Measurements from ENCODE around the gene GTSF1L. TPM values are rescaled to one million over a fixed set of nuclear protein-coding genes. Genes with fewer than 3 reads are reported as not detected.

The GTSF1L gene
- total RNA-seq, 1 experiment from 2014 or later, result not detected

DNA sequence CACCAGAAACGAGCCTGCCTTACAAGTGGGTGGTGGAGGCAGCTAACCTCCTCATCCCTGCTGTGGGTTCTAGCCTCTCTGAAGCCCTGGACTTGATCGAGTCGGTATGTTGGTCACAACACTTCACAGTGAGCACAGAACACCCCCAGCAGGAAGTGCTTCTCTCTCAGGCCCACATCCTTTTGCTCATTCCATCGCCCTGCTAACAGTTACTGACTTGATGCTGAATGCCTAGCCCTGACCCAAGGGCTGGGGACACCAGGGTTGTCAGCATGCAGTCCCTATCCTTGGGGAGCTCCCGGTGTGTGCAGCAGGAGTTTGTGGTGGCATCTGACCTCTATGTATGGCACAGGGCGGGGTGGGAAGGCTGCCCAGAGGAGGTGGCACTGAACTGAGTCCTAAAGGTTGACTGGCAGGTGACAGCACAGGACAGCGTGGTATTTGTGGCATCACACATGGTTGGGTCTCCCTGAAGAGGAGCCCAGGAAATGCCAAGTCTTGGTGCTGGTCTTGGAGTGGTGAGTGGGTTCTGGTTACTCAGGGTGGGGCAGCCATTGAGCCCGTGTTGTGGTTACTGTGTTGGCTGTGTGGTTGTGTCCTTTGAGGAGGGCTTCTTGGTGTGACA, 26.7 kb downstream of the GTSF1L start (continued):
- TF ChIP-seq, protein P1, sequence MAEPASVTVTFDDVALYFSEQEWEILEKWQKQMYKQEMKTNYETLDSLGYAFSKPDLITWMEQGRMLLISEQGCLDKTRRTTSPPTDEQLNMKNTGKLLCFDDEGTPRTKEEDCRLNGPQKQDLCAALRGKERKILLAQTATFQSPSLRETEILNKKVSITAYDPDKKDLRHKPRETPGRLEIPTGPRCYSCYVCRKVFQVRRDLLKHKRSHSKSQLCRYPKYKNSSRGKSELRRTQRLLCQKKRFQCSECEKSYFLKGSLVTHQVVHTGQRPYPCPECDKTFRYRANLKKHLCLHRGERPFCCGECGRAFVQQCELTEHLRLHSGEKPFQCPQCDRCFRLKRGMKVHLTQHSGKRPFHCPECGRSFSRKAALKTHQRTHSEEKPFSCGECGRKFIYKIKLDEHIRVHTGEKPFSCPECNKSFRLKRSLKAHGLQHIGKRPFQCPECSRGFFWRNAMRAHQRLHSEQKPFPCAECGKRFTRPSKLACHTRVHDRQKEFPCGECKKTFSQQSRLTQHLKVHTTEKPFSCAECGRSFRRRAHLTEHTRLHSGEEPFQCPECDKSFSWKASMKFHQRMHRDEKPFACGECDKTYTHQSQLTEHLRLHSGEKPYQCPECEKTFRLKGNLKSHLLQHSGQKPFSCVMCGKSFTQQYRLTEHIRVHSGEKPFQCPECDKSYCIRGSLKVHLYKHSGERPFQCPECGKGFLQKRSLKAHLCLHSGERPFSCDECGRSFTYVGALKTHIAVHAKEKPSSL (CRISPR knock-in tag; conservative IDR thresholded peaks at IDR 0.05), result no peak

DNA sequence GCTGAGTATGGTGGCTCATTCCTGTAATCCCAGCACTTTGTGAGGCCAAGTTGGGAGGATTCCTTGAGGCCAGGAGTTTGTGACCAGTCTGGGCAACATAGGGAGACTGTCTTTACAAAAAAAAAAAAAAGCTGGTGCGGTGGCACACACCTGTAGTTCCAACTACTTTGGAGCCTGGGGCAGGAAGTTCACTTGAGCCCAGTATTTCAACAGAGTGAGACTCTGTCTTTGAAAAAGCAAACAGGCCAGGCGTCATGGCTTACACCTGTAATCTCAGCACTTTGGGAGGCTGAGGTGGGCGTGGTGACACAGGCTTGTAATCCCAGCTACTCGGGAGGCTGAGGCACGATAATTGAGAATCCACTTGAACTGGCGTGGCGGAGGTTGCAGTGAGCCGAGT, 31.2 kb downstream of the GTSF1L start:
- POLR2A ChIA-PET, result no interaction called here
- no peaks in the 10 kb centered on the region for H3K27me3 Mint-ChIP-seq (ENCODE audit: low read depth)
- H3K4me3 Mint-ChIP-seq, result no peak overlapping the region

DNA sequence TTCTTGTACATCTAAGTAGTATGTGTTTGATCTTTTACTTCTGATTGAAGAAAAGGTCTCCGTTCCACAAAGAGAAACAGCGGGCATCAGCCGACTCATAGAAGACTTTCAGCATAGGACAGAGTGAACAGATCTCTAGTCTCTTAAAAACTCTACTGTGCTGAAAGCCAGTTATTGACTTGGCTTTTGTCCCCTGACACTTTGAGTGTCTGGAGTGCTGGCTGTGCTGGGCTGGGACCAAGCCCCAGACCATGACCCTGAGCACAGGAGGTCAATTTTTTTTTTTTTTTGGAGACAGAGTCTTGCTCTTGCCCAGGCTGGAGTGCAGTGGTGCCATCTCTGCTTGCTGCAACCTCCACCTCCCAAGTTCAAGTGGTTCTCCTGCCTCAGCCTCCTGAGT, 32.0 kb downstream of the GTSF1L start:
- POLR2A ChIA-PET, result no interaction called here
- H3K9me3 Mint-ChIP-seq, result no peaks in the 10 kb centered on the region
- peaks cover 36% of the 10 kb centered on the region for H3K36me3 Mint-ChIP-seq
- H3K4me3 Mint-ChIP-seq, result no peak overlapping the region
- no peaks in the 10 kb centered on the region for H3K27me3 Mint-ChIP-seq (ENCODE audit: low read depth)
- H3K4me1 Mint-ChIP-seq, result no peaks in the 10 kb centered on the region
- DNase-seq (ENCODE audit: low spot score) (no peak), ATAC-seq (no peak)
- H3K27ac Mint-ChIP-seq, result no peak overlapping the region
- CTCF ChIA-PET, result no interaction called here
- TF ChIP-seq ZNF423 (CRISPR knock-in tag; IDR thresholded peaks at IDR 0.05) (no peak), ZNF317 (CRISPR knock-in tag; IDR thresholded peaks at IDR 0.05; ENCODE audit: borderline replicate concordance, low read depth) (no peak), CREB1 (CRISPR knock-in tag; IDR thresholded peaks at IDR 0.05) (no peak), FOXJ3 (CRISPR knock-in tag; IDR thresholded peaks at IDR 0.05; ENCODE audit: borderline replicate concordance) (no peak), ZNF219 (CRISPR knock-in tag; IDR thresholded peaks at IDR 0.05; ENCODE audit: borderline replicate concordance) (no peak), GTF2I (CRISPR knock-in tag; conservative IDR thresholded peaks at IDR 0.05) (no peak)
- TF ChIP-seq, protein P2, sequence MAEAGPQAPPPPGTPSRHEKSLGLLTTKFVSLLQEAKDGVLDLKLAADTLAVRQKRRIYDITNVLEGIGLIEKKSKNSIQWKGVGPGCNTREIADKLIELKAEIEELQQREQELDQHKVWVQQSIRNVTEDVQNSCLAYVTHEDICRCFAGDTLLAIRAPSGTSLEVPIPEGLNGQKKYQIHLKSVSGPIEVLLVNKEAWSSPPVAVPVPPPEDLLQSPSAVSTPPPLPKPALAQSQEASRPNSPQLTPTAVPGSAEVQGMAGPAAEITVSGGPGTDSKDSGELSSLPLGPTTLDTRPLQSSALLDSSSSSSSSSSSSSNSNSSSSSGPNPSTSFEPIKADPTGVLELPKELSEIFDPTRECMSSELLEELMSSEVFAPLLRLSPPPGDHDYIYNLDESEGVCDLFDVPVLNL (CRISPR knock-in tag; IDR thresholded peaks at IDR 0.05; ENCODE audit: borderline replicate concordance, low read depth), result no peak
- TF ChIP-seq, protein P3, sequence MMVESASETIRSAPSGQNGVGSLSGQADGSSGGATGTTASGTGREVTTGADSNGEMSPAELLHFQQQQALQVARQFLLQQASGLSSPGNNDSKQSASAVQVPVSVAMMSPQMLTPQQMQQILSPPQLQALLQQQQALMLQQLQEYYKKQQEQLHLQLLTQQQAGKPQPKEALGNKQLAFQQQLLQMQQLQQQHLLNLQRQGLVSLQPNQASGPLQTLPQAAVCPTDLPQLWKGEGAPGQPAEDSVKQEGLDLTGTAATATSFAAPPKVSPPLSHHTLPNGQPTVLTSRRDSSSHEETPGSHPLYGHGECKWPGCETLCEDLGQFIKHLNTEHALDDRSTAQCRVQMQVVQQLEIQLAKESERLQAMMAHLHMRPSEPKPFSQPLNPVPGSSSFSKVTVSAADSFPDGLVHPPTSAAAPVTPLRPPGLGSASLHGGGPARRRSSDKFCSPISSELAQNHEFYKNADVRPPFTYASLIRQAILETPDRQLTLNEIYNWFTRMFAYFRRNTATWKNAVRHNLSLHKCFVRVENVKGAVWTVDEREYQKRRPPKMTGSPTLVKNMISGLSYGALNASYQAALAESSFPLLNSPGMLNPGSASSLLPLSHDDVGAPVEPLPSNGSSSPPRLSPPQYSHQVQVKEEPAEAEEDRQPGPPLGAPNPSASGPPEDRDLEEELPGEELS (CRISPR knock-in tag; IDR thresholded peaks at IDR 0.05), result no peak
- TF ChIP-seq, protein P4, sequence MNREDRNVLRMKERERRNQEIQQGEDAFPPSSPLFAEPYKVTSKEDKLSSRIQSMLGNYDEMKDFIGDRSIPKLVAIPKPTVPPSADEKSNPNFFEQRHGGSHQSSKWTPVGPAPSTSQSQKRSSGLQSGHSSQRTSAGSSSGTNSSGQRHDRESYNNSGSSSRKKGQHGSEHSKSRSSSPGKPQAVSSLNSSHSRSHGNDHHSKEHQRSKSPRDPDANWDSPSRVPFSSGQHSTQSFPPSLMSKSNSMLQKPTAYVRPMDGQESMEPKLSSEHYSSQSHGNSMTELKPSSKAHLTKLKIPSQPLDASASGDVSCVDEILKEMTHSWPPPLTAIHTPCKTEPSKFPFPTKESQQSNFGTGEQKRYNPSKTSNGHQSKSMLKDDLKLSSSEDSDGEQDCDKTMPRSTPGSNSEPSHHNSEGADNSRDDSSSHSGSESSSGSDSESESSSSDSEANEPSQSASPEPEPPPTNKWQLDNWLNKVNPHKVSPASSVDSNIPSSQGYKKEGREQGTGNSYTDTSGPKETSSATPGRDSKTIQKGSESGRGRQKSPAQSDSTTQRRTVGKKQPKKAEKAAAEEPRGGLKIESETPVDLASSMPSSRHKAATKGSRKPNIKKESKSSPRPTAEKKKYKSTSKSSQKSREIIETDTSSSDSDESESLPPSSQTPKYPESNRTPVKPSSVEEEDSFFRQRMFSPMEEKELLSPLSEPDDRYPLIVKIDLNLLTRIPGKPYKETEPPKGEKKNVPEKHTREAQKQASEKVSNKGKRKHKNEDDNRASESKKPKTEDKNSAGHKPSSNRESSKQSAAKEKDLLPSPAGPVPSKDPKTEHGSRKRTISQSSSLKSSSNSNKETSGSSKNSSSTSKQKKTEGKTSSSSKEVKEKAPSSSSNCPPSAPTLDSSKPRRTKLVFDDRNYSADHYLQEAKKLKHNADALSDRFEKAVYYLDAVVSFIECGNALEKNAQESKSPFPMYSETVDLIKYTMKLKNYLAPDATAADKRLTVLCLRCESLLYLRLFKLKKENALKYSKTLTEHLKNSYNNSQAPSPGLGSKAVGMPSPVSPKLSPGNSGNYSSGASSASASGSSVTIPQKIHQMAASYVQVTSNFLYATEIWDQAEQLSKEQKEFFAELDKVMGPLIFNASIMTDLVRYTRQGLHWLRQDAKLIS (CRISPR knock-in tag; IDR thresholded peaks at IDR 0.05; ENCODE audit: borderline replicate concordance), result no peak
- TF ChIP-seq, protein P5, sequence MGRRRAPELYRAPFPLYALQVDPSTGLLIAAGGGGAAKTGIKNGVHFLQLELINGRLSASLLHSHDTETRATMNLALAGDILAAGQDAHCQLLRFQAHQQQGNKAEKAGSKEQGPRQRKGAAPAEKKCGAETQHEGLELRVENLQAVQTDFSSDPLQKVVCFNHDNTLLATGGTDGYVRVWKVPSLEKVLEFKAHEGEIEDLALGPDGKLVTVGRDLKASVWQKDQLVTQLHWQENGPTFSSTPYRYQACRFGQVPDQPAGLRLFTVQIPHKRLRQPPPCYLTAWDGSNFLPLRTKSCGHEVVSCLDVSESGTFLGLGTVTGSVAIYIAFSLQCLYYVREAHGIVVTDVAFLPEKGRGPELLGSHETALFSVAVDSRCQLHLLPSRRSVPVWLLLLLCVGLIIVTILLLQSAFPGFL (CRISPR knock-in tag; IDR thresholded peaks at IDR 0.05; ENCODE audit: borderline replicate concordance), result no peak

More for the DNA sequence above, 31.2 kb downstream of the GTSF1L start:
- ATAC-seq, result no peak
- CTCF ChIA-PET, result no interaction called here
- H3K36me3 Mint-ChIP-seq, result peaks cover 42% of the 10 kb centered on the region
- no peak overlapping the region for H3K27ac Mint-ChIP-seq
- TF ChIP-seq CREM (CRISPR knock-in tag; IDR thresholded peaks at IDR 0.05) (no peak), SMAD4 (CRISPR knock-in tag; IDR thresholded peaks at IDR 0.05) (no peak), ZNF138 (CRISPR knock-in tag; conservative IDR thresholded peaks at IDR 0.05) (no peak), TEAD4 (CRISPR knock-in tag; IDR thresholded peaks at IDR 0.05) (no peak)
- TF ChIP-seq, protein P6, sequence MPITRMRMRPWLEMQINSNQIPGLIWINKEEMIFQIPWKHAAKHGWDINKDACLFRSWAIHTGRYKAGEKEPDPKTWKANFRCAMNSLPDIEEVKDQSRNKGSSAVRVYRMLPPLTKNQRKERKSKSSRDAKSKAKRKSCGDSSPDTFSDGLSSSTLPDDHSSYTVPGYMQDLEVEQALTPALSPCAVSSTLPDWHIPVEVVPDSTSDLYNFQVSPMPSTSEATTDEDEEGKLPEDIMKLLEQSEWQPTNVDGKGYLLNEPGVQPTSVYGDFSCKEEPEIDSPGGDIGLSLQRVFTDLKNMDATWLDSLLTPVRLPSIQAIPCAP (CRISPR knock-in tag; IDR thresholded peaks at IDR 0.05), result no peak
- TF ChIP-seq, protein P7, sequence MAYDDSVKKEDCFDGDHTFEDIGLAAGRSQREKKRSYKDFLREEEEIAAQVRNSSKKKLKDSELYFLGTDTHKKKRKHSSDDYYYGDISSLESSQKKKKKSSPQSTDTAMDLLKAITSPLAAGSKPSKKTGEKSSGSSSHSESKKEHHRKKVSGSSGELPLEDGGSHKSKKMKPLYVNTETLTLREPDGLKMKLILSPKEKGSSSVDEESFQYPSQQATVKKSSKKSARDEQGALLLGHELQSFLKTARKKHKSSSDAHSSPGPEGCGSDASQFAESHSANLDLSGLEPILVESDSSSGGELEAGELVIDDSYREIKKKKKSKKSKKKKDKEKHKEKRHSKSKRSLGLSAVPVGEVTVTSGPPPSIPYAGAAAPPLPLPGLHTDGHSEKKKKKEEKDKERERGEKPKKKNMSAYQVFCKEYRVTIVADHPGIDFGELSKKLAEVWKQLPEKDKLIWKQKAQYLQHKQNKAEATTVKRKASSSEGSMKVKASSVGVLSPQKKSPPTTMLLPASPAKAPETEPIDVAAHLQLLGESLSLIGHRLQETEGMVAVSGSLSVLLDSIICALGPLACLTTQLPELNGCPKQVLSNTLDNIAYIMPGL (CRISPR knock-in tag; IDR thresholded peaks at IDR 0.05), result no peak
- TF ChIP-seq, protein P8, sequence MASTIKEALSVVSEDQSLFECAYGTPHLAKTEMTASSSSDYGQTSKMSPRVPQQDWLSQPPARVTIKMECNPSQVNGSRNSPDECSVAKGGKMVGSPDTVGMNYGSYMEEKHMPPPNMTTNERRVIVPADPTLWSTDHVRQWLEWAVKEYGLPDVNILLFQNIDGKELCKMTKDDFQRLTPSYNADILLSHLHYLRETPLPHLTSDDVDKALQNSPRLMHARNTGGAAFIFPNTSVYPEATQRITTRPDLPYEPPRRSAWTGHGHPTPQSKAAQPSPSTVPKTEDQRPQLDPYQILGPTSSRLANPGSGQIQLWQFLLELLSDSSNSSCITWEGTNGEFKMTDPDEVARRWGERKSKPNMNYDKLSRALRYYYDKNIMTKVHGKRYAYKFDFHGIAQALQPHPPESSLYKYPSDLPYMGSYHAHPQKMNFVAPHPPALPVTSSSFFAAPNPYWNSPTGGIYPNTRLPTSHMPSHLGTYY (CRISPR knock-in tag; IDR thresholded peaks at IDR 0.05), result no peak
- no peaks in the 10 kb centered on the region for H3K9me3 Mint-ChIP-seq
- no peak for DNase-seq (ENCODE audit: low spot score)
- no peaks in the 10 kb centered on the region for H3K4me1 Mint-ChIP-seq
